GM12865 (cell line): Measurements from ENCODE around the gene STPG1.

Experiments used
- DNase-seq: peaks from one replicate; pipeline ENCODE4 v3.0.0; 2010; ENCODE audit warnings: low read depth
- H3K4me3 ChIP-seq: 2 replicates; pipeline ENCODE4 v1.5.1; 2011; ENCODE audit warnings: mild to moderate bottlenecking, low read depth, low read length, control low read depth
- CTCF ChIP-seq: IDR thresholded peaks from 2 replicates; pipeline ENCODE4 v1.5.1; 2011; ENCODE audit warnings: low read length, control low read depth, low read depth, inconsistent platforms; ENCODE audit not compliant: insufficient read depth; ENCODE audit errors: missing control alignments

STPG1 gene

GRCh38 chr1:24412408-24412807, 1.2 kb downstream of the STPG1 start:
- DNase-seq, result no peak
- no peak overlapping the region for H3K4me3 ChIP-seq
- no peak for TF ChIP-seq CTCF

DNA sequence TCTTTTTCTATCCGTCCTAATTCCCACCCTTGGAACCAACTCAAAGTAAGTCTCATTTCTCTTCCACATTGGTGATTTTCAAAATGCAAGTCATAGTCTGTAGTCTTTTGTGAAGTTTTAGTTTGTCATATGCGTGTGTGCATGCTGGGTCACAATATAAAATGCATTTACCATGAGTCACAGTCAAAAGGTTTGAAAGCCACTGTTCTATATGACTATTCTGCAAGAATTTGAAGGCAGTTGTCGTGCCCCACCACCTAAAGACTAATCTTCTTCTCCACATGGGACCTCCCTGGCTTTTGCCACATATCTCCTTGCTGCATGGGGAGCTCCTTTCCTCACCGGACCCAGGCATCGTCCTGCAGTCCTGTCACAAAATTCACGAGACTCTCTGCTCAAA, 1.6 kb downstream of the STPG1 start:
- DNase-seq, result no peak
- TF ChIP-seq CTCF, result no peak
- no peak overlapping the region for H3K4me3 ChIP-seq

DNA sequence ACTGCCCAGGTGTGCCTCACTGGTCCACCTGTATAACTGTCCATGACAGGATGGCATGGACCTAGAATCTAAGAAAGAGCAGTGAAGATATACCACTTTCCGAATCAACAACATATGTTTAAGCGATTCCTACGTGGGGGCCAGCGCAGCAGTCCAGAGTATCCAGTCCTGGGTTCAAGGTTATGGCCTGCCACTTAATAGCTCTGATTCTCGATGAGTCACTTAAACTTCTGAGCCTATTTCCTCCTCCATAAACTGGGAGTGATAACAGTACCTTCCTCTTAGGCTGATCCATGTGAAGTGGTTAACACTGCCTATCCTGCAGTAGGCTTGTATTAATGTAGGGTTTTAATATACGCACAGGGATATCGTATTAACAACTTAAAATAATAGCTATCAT, 2.8 kb downstream of the STPG1 start:
- TF ChIP-seq CTCF, result no peak
- DNase-seq, result no peak
- no peak overlapping the region for H3K4me3 ChIP-seq

DNA sequence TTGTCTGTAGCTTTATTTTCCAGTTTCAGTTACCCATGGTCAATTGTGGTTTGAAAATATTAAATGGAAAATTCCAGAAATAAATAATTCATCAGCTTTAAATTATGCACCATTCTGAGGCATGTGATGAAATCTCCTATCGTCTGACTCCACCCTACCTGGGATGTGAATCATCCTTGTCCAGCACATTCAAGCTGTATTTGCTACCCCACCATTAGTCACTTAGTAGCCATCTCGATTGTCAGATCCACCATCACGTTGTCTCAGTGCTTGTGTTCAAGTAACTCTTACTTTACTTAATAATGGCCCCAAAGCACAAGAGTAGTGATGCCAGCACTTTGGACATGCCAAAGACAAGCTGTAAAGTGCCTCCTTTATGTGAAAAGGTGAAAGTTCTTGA, 4.0 kb downstream of the STPG1 start:
- no peak for DNase-seq
- no peak for TF ChIP-seq CTCF
- no peak overlapping the region for H3K4me3 ChIP-seq

DNA sequence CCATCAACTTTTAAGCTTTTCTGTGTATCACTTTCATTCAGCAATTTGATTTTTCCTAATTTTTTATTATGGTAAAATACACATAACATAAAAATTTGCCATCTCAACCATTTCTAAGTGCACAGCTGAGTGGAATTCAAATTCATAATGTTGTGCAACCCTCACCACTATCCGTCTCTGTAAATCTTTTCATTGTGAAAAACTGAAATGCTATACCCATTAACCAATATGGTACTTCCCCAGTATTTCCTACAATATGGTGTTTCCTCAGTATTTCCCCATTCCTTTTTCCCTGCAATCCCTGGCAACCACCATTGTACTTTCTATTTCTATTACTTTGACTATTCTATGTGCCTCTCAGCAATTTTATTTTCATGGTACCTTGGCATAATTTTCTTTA, 6.8 kb downstream of the STPG1 start:
- no peak overlapping the region for H3K4me3 ChIP-seq
- TF ChIP-seq CTCF, result no peak
- DNase-seq, result no peak

DNA sequence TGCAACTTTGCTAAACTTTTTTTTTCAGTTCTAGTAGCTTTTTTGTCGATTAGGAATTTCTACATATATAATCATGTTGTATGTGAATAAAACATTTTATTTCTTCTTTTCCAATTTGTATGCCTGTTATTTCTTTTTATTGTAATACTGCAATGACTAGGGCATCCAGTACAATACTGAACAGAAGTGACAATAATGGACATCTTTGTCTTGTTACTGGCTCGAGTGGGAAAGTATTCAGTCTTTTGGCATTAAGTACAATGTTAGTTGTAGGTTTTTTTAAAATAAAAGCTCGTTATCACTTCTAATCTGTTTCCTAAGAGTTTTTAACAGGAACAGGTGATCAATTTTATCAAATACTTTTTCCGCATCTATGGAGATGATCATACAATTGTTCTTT, 9.8 kb downstream of the STPG1 start:
- no peak for TF ChIP-seq CTCF
- DNase-seq, result no peak
- H3K4me3 ChIP-seq, result no peak overlapping the region

- H3K4me3 ChIP-seq, result no peak overlapping the region
- DNase-seq, result no peak
- TF ChIP-seq CTCF, result no peak
These were observed 13.5 kb downstream of the STPG1 start for GRCh38 chr1:24400065-24400464.
